GM19463 (cell line): ENCODE measurements around the gene SLC25A28.

ENCODE experiments used
- ATAC-seq: cut with Tn5 transposase; IDR thresholded peaks from one replicate; pipeline ENCODE4 v1.9.1; 2021; ENCODE audit warnings: mild to moderate bottlenecking, moderate library complexity; ENCODE audit not compliant: unreplicated experiment

SLC25A28 gene

DNA sequence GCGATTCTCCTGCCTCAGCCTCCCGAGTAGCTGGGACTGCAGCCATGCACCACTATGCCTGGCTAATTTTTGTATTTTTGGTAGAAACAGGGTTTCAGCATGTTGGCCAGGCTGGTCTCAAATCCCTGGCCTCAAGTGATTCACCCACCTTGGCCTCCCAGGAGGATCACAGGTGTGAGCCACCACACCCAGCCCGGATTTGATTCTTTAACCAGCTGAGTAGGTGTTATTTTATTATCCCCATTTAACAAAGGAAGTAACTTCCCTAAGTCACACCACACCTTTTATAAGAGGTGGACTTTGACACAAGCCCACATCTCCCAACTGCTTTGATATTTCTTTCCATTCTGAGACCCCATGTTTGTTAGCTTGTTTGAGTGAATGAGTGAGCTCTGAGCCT is 25.0 kb downstream of the SLC25A28 start:
- no peak for ATAC-seq

DNA sequence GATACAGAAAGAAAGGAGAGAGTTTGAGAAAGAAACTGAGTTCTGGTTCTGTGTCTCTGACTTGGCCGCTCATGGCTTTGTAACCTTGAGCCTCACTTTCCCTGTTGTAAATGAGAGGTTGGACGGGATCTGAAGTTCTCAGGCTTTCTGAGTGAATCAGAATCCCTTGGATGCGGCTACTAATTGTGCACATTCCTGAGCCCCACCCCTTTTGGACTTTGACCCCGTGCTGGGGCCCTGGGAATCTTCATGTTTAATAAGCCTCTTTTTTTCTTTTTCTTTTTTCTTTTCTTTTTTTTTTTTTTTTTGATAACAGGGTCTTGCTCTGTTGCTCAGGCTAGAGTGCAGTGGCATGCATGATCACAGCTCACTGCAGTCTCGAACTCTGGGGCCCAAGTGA is 26.9 kb downstream of the SLC25A28 start:
- no peak for ATAC-seq

DNA sequence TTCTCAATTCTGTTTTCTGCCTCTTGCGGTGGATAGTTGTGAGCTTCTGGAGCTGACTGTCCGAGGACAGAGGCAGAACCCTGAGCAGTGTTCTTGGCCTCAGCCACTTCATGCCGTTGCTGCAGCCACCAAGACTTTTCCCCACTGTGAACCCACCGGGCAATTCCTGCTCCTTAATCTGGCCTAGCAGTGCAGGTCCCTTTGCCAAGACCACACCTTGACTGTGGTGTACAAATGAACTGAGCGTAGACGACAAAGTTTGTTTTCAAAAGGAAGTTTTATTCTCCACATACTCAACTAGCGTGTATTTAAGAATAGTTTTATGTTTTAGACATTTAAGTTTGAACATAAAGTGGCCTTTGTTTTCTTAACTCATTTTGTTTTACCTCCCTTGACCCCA is 29.4 kb downstream of the SLC25A28 start:
- no peak for ATAC-seq

DNA sequence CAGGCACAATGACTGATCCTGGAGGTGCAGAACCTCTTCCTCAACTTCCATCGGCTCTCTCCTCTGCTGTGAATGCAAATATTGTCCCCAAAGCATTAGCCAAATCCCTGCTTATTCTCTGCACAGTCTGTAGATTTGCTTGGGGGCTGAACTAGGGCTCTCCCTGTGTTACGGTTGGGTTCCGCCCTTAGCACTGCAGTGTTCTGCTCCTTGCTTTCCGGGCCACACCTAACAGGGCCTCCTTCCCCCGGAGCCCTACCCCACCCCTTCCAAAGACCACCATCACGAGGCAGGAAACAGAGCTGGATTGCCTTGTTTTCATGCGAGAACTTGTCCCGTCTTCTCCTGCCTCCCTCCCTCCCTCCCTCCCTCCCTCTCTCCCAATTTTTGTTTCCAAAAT is 36.6 kb downstream of the SLC25A28 start:
- no peak for ATAC-seq

DNA sequence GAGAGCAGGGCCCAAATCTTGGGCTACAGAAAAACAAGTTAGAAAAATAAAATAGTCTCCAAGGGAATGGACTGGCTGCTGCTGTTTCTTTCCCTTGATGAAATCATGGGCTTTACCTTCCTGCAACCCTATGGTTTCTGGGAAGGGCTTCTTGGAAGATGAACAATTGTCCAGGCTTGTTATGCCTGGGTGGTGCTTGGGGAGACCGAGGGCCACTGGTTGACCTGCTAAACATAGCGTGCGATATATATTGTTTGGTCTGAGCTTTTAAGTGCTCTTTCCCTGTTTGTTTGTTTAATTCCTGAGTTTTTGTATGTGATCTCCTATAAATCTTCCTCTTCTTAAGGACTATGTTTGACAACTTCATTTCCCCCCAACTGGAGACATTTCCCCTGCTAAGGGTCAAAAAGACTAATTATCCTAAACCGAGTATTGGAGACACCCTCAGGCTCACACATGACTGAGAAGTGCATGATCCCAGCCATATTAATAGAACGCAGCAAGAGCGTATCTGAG is 37.9 kb downstream of the SLC25A28 start:
- no peak for ATAC-seq

DNA sequence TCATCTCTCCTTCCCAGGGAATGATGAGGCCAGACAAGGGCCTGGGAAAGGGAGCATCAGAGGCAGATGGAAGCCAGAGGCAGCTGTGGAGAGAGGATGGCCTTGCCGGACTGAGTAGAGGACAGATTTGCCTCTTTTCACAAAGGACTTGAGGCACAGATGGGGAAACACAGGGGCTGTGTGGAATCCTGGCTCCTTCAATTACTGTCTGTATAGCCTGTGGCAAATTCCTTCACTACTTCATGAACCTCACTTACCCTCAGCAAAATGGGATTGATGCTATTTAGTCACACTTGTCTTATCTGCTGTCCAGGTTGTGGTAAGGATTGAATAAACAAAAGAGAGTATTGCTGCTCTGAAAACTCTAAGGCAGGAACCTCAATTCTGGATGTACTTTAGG is 40.3 kb downstream of the SLC25A28 start:
- ATAC-seq = no peak

DNA sequence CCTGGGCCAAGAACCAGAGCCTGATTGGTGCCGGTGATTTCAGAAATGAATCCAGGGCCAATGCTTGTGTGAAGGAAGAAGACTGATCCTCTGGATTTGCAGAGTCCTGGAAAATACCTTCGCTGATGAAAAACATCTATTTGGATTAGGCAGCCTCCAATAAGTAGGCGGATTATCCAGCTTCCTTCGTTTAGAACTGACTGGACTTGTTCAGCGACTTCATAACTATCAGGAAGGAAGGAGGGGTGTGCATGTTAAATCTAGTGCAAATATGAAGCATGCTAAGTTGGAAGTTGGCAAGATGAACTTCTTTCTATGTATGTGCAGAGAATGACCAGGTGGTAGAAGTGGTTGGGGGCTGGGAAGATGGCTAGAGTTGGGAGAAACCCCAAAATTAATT is 46.4 kb downstream of the SLC25A28 start:
- no peak for ATAC-seq

DNA sequence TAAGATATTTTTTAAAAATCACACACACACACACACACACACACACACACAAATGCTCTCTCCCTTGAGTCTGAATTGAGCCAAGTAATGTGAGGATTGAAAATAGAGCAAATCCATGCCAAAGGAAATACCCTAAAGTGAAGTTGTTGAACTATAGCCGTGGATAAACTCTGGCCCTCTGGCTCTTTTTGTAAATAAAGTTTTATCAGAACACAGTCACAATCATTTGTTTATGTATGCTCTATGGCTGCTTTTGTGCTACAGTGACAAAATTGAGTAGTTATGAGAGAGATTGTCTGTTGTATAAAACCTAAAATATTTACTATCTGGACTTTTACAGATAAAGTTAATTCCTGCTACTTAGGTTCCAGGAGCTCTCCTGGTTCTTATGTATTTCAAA is 48.4 kb downstream of the SLC25A28 start:
- ATAC-seq = no peak

DNA sequence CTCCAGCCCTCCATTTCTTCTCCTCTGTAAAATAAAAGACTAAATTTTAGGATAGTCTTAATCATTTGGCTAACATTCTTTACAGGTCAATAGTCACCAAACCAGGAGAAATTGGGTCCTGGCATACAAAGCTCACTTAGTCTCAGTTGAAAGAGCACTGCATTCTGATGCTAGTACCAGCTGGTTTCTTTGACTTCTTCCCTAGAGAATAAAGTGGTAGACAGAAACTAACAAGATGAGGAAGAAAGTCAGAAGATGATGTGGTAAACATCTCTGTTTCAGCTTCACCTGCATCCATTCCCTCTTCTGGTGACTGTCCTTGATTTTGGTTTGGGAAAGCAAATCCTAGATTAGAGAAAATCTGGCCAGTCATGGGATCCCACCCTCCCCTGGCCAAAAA is 50.3 kb downstream of the SLC25A28 start:
- ATAC-seq = no peak

DNA sequence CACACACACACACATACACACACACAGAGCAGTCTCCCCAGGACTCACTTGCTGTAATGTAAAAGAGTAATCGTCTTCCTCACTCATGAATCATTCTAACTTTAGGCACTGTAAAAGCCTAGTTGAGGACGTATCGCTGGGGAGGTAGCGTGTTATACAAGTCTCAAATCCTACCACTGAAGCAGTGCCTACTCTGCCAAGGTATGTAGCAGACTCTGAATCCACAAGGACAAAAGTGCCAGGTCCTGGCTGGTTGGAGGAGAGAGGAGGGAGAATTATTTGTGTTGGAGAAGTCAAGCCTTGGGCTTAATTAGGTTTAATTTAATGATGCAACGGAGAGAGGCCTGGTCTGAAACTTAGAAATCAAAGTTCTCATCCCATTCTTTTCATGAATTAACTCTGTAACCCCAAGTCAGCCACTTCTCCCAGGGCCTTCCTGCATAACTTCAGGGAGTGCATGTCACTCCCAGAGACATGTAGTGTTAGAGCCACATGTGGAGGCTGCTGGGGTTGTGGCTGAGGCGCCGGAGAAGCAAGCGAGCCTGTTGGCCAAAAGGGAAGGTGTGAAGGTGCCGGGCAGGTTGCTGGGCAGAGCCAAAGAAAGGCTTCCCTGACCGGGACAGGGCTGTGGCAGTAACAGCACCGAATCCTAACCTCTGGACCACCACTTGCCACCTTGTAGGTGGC is 50.8 kb downstream of the SLC25A28 start:
- no peak for ATAC-seq

DNA sequence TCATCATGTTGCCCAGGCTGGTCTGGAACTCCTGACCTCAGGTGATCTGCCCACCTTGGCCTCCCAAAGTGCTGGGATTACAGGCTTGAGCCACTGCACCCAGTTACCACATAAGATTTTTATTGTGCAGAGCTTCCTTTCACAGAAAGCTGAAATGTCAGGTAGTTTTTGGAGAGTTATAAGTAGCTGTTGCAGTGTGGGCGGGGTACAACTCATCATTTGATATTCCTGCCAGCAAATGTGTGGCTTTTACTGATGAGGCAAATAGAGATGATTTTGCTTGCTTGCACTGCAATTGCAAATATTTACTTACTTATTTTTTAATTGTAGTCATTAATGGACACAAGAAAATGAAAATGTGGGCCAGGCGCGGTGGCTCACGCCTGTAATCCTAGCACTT is 55.1 kb downstream of the SLC25A28 start:
- no peak for ATAC-seq

DNA sequence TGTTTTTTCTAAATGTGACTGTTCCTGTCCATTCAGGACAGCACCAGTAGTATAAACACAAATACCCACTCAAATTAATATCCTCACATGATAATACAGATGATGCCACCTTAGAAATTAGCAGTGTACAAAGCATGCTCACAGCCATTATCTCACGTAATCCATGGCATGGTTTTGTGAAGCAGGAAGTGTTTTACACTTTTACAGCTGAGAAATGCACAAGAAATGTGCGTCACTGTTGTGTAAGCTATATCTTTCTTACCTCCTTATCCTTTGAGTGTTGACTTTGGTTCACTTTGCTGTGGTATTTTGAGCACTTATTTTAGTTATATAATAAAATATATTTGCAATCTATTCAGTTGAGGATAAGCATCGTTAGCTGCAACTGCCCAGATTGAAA is 55.9 kb downstream of the SLC25A28 start:
- ATAC-seq = no peak

DNA sequence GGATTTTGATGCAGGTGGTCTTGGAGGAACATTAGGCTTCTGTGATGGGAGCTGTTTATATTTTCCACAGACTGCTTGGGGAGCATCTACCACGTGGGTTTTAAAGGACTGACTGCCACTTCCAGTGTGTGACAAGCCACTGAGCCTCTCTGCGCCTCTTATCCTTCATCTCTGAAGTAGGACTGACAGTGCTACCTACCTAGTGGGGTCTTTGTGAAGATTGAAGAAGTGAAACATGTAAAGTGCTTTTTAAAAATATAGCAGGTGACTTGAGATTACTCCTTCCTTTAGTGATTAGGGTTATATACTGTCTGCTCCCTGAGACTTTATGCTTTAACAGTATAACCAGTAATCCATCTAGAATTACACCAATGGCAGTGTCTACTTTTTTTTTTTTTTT is 57.6 kb downstream of the SLC25A28 start:
- ATAC-seq = no peak
